Stimulated activated CD8-positive, alpha-beta memory T cell treated with anti-CD3 and anti-CD28 coated beads, Interleukin-4, amount 100 ng/mL, for 4 hours (primary cell): ENCODE results near the gene LRRC56.

Source experiments
- DNase-seq, 2 donors: peaks; one replicate each; pipeline ENCODE4 v3.0.0-alpha.2; 2020; ENCODE audit warnings: low read depth in 2 of 2, low spot score in 1 of 2

The LRRC56 gene, protein sequence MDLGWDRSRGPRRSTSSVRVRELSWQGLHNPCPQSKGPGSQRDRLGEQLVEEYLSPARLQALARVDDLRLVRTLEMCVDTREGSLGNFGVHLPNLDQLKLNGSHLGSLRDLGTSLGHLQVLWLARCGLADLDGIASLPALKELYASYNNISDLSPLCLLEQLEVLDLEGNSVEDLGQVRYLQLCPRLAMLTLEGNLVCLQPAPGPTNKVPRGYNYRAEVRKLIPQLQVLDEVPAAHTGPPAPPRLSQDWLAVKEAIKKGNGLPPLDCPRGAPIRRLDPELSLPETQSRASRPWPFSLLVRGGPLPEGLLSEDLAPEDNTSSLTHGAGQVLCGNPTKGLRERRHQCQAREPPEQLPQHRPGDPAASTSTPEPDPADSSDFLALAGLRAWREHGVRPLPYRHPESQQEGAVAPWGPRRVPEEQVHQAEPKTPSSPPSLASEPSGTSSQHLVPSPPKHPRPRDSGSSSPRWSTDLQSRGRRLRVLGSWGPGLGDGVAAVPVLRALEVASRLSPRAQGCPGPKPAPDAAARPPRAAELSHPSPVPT

DNA sequence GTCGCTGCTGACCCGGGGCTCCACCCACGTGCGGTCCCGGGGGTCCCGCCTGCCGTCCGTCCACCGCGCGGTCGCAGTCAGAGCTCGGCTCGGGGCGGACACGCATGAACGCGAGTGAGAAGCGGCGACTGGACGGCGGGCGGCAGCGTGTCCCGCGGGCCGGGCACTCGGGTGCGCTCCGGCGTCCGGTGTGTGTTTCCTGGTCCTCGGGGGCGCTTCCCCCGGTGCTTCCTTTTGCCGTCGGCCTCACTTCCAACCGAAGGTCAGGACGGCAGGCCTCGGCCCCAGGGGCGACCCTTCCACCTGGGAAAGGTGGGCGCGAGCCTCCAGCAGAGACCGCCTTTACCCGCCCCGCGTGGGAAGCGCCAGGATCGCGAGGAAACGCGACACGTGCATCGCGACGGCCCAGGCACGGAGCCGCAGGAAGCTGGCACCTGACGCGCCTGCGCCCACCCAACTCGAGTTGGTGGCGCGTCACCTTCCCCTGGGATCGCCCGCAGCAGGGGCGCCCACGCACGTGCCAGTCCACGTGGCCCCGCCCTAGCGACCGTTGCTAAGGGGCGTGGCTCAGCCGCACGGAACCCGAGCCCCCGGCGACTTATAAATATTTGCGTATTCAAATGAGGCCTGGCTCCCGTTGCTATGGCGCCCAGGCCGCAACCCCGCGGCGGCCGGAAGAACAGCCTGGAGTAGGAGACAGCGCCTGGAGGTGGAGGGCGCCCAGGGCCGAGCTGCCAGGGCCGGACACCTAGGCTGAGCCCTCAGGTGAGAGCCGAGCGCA, at the start of gene LRRC56:
Gene LRRC56, plus strand, starts transcription at position 687 of the 781 bp plus-strand sequence. CDS start 3,158 bp downstream, outside the sequence.
- peak; percentile 86 to 88 for DNase-seq

DNA sequence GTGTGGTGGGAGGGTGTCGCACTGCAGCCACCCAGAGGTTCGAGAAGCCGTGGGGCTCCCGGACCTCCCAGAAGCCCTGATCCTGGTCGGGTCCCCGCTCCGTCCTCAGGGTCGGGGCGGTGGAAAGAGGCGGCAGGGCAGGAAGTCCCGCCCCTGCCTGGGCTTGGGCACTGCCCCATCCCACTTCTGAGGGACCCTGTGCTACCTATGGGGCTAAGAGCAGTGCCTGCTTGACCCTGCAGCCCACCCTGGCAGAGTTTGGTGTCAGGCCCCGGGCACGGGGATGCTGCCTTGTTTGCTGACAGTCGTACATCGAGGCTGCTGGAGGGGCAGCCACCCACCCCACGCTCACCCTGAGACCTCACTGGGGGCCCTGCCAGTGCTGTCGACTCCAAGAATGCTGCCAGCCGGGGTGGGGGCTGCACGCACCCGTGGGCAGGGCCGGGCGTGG, 49.7 kb upstream of the LRRC56 start:
- no peak for DNase-seq

DNA sequence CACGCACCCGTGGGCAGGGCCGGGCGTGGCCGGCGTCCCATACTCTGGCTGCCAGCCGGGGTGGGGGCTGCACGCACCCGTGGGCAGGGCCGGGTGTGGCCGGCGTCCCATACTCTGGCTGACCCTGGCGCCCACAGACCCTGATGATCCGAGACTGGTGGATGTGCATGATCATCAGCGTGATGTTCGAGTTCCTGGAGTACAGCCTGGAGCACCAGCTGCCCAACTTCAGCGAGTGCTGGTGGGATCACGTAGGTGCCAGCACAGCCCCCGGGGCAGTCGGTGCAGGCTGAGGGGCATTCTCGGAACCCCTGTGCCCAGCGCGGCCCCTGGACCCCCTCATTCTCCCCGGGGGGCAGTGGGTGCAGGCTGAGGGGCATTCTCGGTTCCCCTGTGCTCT, 49.3 kb upstream of the LRRC56 start:
- no peak for DNase-seq

DNA sequence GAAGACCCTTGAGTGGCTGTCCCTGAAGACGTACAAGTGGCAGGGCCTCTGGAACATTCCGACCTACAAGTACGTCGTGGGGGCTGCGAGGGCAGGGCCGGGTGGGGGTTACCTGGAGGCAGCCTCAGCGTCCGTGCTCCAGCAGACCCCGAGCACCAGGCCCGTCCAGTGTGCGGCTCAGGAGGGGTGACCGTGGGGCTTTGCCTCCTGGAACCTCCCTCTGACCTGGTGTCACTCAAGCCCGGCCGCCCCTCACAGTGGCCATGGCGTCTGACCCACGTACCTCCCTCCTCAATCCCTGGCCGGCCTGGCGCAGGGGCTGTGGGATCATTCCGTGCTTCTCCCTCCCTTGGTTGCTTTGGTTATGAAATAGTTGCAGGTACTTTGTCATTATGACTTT, 48.7 kb upstream of the LRRC56 start:
- DNase-seq, result no peak

DNA sequence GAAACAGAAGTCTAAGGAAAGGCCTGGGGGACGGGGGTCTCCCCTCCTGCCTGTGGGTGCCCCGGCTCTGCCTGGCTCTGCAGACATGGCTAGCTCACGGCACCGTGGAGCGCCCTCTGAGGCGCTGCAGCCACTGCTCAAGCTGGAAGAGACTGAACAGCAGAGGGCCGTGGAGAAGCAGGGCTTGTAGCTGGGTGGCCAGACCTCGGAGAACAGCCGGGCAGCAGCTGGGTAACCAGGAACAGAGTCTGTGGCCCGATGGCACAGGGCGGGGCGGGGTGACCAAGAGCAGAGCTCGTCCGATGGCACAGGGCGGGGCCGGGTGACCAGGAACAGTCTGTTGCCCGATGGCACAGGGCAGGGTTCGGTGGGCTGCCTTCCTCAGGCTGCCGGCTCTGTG, 48.3 kb upstream of the LRRC56 start:
- no peak for DNase-seq

DNA sequence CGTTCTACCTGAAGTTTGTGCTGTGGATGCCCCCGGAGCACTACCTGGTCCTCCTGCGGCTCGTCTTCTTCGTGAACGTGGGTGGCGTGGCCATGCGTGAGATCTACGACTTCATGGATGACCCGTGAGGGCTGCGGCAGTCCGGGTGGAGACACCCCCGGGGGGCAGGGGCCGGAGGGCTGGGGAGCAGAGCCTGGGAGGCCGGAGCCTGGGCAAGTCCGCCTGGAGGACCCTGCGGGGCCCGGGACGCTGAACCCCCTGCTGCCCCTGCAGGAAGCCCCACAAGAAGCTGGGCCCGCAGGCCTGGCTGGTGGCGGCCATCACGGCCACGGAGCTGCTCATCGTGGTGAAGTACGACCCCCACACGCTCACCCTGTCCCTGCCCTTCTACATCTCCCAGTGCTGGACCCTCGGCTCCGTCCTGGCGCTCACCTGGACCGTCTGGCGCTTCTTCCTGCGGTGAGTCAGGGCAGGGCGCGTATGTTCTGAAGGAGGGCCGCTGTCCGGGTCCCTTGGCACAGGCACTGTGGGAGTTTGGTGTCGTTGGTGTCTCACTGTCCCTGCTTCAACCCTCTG, 47.6 kb upstream of the LRRC56 start:
- DNase-seq, result no peak

DNA sequence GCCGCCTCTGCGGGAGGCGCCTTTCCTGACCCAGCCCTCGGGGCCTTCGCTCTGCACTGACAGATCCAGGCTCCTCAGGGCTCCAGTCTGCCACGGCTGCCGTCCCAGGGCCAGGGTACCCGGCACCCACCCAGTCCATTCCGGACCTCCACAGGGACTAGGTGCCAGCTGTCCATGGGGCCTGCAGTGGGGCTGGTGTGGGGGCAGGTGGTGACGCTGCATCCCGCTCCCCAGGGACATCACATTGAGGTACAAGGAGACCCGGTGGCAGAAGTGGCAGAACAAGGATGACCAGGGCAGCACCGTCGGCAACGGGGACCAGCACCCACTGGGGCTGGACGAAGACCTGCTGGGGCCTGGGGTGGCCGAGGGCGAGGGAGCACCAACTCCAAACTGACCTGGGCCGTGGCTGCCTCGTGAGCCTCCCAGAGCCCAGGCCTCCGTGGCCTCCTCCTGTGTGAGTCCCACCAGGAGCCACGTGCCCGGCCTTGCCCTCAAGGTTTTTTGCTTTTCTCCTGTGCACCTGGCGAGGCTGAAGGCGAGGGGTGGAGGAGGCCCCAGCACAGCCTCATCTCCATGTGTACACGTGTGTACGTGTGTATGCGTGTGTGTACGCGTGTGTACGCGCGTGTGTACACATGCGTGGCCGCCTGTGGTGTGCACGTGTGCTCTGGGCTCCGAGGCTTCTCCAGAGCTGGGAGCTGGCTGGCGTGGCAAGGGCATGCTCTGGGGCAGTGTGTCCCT, 47.0 kb upstream of the LRRC56 start:
- DNase-seq, result no peak

DNA sequence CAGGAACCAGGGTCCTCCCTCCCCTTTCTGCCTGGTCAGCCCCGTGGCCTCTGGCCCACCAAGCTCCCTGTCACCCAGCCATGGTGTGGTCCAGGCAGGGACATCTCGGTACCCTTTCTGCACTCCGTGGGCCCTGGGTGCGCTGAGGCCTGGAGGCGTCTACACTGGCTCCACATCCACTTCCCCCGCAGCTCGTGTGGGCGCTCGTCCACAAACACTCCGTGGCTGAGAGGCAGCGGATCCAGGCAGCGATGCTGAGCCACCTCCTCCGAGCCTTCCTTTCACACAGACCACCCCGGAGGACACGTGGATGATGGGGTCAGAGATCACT, 46.4 kb upstream of the LRRC56 start:
- no peak for DNase-seq

DNA sequence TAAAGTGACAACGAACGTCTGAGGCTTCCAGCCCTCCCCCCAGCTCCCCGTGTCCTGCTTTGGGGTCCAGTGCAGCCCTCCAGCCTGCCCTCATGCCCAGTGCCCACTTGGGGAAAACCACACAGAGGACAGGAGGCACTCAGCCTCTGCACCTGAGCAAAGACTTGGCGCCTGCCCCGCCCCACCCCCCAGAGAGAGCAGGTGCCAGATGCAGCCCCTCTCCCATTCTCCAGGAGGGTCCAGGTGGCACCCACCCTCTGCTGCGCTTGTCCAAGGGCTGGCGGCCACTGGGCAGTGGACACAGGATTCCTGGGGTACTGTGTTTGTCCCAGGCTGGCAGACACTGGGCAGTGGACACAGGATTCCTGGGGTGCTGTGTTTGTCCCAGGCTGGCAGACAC, 46.0 kb upstream of the LRRC56 start:
- DNase-seq, result no peak

DNA sequence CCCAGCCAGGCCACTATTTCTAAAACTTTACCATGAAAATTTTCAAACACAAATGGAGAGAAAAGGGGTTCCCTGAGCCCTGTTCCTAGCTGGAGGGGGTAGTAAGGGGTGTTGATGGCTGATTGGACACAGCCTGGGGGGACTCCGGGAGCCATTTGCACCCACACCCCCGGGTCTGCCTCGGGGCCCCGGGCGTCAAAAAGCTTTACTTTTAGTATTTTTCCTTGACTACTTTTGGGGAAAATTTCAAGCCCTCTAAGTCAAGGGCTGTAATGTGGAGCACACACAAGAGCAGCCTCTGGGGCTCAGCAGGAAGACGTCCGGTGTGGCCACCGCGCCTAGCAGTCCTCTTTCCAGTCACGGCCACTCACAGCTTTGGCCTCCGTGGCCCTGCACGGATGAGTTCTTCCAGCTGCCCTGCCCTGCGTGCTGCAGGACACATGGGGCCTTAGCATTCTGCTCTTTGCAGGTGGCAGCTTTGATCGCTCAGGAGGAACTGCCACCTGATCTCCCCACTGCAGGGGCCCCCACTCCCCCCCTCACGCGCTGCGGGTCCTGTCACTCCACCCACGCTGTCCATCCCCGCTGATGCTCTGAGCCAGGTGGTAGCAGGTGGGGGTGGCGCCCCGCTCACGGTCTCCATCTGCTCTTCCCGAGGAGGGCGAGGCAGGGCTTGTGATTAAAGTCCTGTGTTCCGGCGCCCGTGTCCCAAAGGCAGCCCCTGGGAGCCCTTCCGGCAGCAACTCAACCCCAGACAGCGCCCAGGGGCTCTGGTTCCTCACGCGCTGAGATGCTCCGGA, 44.7 kb upstream of the LRRC56 start:
- no peak for DNase-seq

DNA sequence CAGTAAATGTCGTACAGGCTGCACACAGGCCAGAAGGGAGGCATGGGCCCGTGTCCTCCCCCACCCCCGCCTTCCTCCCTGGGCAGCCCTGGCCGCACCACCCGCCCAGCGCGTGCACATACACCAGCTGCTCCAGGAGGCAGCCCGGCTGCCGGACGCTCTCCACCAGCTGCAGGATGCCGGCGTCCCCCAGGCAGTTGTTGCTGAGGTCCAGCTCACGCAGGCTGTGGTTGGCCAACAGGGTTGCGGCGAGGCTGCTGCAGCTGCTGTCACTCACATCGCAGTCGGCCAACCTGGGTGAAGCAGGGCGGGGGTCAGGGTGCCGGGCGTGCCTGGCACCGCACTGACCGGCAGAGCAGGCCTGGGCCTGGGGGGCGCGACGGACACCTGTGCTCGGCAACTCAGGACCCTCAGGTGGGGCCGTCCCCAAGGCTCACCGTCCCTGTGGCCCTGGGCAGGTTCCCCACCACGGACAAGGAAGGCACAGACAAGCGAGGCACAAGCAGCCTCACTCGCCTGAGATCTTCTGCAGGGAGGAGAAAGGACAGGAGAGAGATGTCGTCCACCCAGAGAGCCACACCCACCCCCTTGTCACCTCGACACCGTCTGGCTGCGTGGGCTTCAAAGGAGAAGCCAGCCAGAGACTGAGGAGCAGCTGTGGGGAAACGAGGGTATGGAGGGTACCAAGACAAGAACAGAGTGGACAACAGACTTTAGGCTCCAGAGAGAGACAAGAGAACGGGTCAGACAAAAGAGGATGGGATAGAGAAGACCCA, 42.4 kb upstream of the LRRC56 start:
- DNase-seq, result no peak

DNA sequence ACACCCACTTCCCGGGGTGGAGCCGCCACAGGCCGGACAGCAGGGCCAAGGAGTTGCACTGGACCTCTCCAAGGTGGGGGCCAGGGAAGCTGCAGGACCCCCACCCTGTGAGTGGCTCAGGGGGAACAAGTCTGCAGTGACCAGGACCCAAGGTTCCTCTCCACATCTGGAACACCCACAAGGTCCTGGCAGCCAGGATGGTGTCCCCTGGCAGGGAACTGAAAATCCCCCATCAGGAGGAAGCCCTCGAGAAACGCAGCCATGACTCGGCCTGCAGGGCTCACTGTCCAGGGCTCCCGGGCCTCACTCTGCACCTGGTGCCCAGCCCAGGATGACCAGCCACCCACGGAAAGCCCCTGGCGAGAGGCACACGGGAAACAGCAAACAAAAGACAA, 41.8 kb upstream of the LRRC56 start:
- no peak for DNase-seq

DNA sequence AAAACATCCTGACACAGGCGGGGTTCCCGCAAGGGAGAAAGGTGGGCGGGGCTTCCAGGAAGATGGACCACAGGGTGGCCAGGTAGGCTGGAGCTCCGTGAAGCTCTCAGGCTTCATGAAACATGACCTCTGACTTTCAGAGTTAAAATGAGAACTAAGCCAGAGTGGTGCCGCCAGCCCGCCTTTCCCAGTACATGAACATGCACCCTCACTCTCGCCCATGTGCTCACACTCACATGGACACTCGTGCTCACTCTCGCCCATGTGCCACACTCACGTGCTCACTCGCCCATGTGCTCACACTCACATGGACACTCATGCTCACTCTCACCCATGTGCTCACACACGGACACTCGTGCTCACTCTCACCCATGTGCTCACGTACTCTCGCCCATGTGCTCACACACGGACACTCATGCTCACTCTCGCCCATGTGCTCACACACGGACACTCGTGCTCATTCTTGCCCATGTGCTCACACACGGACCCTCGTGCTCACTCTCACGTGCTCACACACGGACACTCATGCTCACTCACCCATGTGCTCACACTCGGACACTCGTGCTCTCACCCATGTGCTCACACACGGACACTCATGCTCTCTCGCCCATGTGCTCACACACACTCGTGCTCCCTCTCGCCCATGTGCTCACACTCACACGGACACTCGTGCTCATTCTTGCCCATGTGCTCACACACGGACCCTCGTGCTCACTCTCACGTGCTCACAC, 40.3 kb upstream of the LRRC56 start:
- no peak for DNase-seq

DNA sequence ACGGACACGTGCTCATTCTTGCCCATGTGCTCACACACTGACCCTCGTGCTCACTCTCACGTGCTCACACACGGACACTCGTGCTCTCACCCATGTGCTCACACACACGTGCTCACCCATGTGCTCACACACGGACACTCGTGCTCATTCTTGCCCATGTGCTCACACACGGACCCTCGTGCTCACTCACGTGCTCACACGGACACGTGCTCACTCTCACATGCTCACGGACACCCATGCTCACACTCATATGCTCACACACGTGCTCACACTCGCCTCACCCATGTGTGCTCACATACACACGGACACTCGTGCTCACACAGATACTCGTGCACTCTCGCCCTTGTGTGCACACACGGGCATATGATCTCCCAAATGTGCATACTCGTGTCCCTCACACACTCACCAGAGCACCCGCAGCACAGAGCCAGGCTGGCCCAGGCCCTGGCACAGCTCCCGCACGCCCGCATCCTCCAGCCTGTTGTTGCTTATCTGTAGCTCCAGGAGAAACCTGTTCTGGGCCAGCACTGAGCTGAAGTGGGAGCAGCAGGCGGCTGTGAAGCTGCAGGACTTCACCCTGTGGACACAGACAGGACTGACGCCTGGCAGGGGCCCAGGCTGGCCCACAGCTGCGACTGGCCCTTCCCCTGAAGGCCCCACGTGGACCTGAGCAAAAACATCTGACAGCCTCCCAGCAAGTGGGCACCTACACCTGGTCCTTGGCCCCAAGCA, 39.6 kb upstream of the LRRC56 start:
- no peak for DNase-seq

DNA sequence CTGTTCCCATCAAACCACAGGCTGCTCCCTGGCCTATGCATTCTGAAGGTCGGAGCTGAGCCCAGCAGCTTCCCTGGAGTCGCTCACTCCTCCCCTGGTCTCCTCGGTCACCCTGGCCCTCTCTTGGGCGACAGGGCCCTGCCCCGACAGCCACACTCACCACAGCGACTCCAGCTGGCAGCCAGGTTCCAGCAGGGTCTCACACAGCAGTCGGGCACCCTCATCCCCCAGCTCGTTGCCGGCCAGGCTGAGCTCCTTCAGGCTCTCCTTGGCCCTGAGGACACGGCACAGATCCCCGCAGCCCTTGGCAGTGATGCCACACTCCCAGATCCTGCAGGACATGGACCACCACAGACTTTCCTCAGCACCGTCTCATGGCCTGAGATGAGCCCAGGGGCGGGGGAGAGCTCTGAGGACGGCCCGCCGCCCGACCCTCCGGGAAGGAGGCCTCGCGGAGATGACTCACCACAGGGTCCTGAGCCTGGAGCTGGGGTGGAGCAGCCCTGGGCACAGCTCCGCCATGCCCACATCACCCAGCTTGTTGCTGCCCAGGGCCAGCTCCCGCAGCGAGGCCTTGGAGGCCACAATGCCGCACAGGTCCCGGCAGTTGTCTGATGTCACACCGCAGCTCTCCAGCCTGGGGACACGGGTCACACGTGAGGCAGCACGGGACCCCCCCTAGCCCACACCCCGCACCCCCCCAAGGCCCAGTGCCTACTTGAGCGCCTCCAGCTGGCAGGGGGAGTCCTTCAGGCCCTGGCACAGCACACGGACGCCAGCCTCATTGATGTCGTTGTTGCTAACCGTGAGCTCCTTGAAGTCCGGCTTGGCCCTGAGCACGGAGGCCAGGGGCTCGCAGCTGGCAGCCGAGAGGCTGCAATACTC, 38.8 kb upstream of the LRRC56 start:
- DNase-seq, result no peak

DNA sequence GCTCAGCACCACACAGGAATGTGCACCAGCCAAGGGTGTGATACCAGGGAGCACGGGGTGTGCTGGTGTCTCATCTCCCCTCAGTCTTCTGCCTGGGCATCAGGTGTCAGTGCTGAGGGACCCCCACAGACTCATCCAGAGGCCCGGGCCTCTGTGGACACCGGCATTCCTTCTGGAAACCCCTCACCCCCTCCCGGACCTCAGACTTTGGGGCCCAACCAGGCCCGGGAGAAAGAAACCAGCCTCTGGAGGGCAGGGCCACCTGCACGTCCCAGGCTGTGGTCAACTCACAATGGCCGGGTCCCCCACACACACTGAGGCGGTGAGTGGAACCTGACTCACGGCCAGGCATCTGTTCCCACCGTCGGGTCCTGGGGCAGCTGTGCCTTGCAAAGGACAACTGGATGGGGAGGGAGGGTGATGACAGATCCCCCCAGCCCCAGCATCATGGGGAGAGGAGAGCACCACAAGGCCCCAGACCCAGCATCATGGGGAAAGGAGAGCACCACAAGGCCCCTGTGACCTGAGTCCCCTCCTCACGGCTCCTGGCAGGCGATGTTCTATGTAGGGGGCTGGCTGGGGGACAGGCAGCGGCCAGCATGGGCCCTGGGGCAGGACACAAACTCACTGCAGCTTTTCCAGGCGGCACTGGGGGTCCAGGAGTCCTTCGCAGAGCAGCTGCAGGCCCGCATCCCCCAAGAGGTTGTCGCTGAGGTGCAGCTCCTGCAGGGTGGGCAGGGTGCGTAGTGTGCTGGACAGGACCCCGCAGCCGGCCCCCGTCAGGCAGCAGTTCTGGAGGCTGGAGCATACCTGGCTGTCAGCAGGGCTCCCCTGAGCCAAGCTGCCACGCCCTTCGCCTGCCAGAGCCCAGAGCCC, 37.9 kb upstream of the LRRC56 start:
- DNase-seq, result no peak
